SK-N-MC (cell line): ENCODE data around the gene MPPE1.
A peak's percentile ranks its signal among the peaks of the same experiment; 100 is the strongest.
"Not testable (repeated sequence)": the region's sequence is repeated elsewhere in the genome, so short reads cannot be mapped to it uniquely, and the experiment has no call there.

Experiments
- DNase-seq: peaks from one replicate; pipeline ENCODE4 v3.0.0-alpha.2; 2011; ENCODE audit warnings: low read depth, low spot score
- H3K27ac ChIP-seq: fragments of 200-600 bp; sonication (generic); 2 replicates; pipeline ENCODE4 v1.5.1; 2016; ENCODE audit warnings: mixed run types
- H3K36me3 ChIP-seq: fragments of 200-600 bp; sonication (generic); 2 replicates; pipeline ENCODE4 v1.6.1; 2017; ENCODE audit warnings: antibody characterized with exemption, low read length, mixed read lengths; ENCODE audit not compliant: insufficient read depth
- H3K4me3 ChIP-seq: fragments of 200-600 bp; sonication (generic); 2 replicates; pipeline ENCODE4 v1.5.1; 2016
- H3K9ac ChIP-seq: fragments of 200-600 bp; sonication (generic); 2 replicates; pipeline ENCODE4 v1.8.0; 2017; ENCODE audit warnings: mixed run types, mixed read lengths; ENCODE audit not compliant: insufficient read length
- H3K9me3 ChIP-seq: fragments of 200-600 bp; sonication (generic); 2 replicates; pipeline ENCODE4 v1.6.1; 2017; ENCODE audit warnings: low read depth, mild to moderate bottlenecking, antibody characterized with exemption, low read length, moderate library complexity, mixed read lengths
- EZH2 ChIP-seq: fragments of 200-600 bp; sonication (generic); IDR thresholded peaks from one replicate; pipeline ENCODE4 v1.6.1; 2017; ENCODE audit warnings: antibody characterized with exemption
- FOXP2 ChIP-seq: optimal IDR thresholded peaks from 2 replicates; pipeline ENCODE3; 2011; ENCODE audit warnings: mild to moderate bottlenecking, moderate library complexity; ENCODE audit not compliant: insufficient read depth; ENCODE audit errors: extremely low read length, control extremely low read depth
- POLR2AphosphoS5 ChIP-seq: IDR thresholded peaks from 2 replicates; pipeline ENCODE4 v1.6.1; 2012; ENCODE audit warnings: mild to moderate bottlenecking, low read depth, low read length, borderline replicate concordance

MPPE1 gene

DNA sequence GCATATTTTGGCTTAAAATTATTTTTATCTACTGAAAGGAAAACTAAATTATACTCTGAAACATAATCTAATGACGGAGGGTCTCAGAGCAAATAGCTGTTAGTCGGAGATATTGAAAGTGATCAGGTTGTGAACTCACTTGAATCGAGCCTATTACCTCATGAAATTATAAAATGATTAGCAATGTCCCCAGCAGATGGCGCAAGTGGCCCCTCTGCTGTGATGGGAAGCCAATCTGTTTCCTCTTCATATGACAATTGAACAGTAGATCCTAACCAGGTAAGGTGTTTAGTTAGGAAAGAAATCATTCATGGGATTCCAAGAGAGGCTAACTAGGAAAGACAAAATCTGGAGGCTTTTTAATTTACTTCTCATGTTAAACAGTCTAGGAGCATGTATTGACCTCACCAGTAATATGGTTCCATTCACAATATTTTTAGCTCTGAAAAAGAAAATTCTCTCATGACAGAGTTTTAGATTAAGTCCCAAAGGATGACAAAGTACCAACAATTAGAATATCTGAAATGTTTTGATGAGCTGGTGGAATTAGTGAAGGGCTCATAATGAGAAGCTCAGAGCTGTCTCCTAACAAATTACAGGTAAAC is 29.9 kb upstream of the MPPE1 start:
- TF ChIP-seq FOXP2 (no peak), POLR2AphosphoS5 (no peak), EZH2 (no peak)
- Histone ChIP-seq H3K27ac (no peak overlapping the region), H3K4me3 (no peak overlapping the region)

DNA sequence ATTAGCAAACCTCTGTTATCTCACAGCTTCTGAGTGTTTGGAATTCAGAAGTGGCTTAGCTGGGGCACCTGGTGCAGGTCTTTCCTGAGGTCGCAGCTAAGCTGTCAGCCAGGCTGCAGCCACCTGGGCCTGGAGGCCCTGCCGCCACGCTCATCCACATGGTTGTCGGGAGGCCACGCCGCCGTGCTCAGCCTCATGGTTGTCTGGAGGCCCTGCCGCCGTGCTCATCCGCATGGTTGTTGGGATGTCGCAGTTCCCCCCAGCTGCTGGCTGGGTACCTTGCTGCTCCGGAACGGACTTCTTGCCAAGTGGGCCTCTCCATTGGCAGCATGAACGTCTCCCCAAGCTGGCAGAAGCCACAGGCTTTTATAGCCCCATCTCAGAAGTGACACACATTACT is 24.3 kb upstream of the MPPE1 start:
- no peak for TF ChIP-seq POLR2AphosphoS5
- no peak for TF ChIP-seq FOXP2
- TF ChIP-seq EZH2: no peak
- Histone ChIP-seq H3K27ac (no peak overlapping the region), H3K9ac (no peak overlapping the region), H3K36me3 (no peaks in the 10 kb centered on the region), H3K4me3 (no peak overlapping the region), H3K9me3 (no peaks in the 10 kb centered on the region)
- no peak for DNase-seq

More for the DNA sequence above, 29.9 kb upstream of the MPPE1 start:
- DNase-seq: peak; percentile 42
- Histone ChIP-seq H3K9me3 (no peaks in the 10 kb centered on the region), H3K36me3 (no peaks in the 10 kb centered on the region), H3K9ac (no peak overlapping the region)

DNA sequence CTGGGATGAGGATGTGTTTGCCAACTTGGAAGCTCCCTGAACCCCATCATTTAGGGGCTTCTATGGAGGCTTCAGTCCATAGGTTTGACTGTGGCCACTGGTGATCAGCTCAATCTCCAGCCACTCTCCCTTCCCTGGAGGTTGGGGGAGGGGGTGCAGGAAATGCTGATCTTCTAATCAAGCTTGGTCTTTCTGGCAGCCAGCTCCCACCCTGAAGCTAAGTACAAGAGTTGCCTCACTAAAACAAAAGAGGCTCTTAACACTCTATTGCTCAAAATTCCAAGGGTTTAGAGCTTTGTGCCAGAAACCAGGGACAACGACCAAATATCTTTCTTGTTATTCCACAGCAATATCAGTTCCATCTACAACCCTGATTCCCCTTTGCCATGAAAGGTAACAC is 19.4 kb upstream of the MPPE1 start:
- DNase-seq: no peak
- Histone ChIP-seq H3K36me3 (no peaks in the 10 kb centered on the region), H3K9me3 (no peaks in the 10 kb centered on the region), H3K4me3 (no peak overlapping the region), H3K27ac (no peak overlapping the region), H3K9ac (no peak overlapping the region)
- TF ChIP-seq FOXP2: no peak
- TF ChIP-seq POLR2AphosphoS5: no peak
- no peak for TF ChIP-seq EZH2

GRCh38 chr18:11925800-11926481 is 17.8 kb upstream of the MPPE1 start:
- H3K27ac ChIP-seq: no peak overlapping the region
- no peak for DNase-seq
- no peak overlapping the region for H3K9ac ChIP-seq
- H3K36me3 ChIP-seq: no peaks in the 10 kb centered on the region
- no peaks in the 10 kb centered on the region for H3K9me3 ChIP-seq
- no peak overlapping the region for H3K4me3 ChIP-seq
- TF ChIP-seq EZH2 (no peak), POLR2AphosphoS5 (no peak), FOXP2 (no peak)

- TF ChIP-seq POLR2AphosphoS5 (no peak), EZH2 (no peak), FOXP2 (no peak)
- Histone ChIP-seq H3K9ac (no peak overlapping the region), H3K36me3 (no peaks in the 10 kb centered on the region), H3K4me3 (no peak overlapping the region), H3K27ac (no peak overlapping the region), H3K9me3 (no peaks in the 10 kb centered on the region)
- no peak for DNase-seq
Observed at GRCh38 chr18:11923450-11923849, 15.3 kb upstream of the MPPE1 start.

DNA sequence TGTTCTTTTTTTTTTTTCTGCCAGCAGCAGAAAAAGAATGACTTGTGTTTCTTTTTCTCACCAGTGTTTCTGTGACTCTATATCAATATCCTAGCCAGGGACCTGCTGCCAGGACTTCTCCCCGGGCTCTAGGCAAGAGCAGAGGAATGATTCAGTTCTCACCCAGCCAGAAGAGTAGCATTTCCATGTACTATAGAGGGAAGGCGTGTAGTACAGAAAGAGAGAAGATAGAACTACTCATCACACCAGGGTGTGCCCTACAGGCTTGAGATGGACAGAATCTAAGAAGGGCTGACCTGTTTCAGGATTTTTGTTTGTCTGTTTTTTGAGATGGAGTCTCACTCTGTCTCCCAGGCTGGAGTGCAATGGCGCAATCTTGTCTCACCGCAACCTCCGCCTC is 11.4 kb upstream of the MPPE1 start:
- not testable (repeated sequence) for H3K9ac ChIP-seq, H3K36me3 ChIP-seq, DNase-seq, H3K4me3 ChIP-seq, H3K27ac ChIP-seq, H3K9me3 ChIP-seq

DNA sequence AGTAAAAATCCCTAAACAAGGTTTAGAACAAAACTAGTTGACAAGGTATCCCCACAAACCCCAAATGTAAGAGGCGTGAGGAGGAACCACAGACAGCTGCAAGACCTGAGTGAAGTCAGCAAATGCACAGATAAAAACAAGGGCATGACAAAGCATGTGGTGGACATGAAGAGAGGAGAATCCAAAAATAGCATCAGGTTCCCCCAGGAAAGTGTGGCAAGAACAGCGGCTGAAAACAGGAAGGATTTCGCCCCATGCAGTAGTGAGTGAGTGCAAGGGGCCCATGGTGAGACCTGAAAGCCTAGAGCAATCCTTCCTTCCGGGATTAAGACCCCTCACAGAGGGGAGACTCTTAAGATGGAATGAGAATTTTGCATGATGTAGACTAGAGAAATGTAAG is 8.8 kb upstream of the MPPE1 start:
- not testable (repeated sequence) for H3K9me3 ChIP-seq, H3K9ac ChIP-seq, H3K36me3 ChIP-seq, DNase-seq, H3K27ac ChIP-seq, H3K4me3 ChIP-seq

- Histone ChIP-seq H3K27ac (no peak overlapping the region), H3K9ac (no peak overlapping the region)
- TF ChIP-seq FOXP2: no peak
Observed at GRCh38 chr18:11909591-11910026, 1.5 kb upstream of the MPPE1 start.

GRCh38 chr18:11909061-11909455 is 941 bp upstream of the MPPE1 start:
- no peak for DNase-seq
- TF ChIP-seq FOXP2 (no peak), EZH2 (no peak), POLR2AphosphoS5 (no peak)
- no peaks in the 10 kb centered on the region for H3K36me3 ChIP-seq
- no peaks in the 10 kb centered on the region for H3K9me3 ChIP-seq
- no peak overlapping the region for H3K27ac ChIP-seq
- H3K4me3 ChIP-seq: peak overlapping the region; percentile 97
- peak overlapping the region; percentile 86 for H3K9ac ChIP-seq

More at GRCh38 chr18:11909591-11910026, 1.5 kb upstream of the MPPE1 start:
- Histone ChIP-seq H3K9me3 (no peaks in the 10 kb centered on the region), H3K36me3 (no peaks in the 10 kb centered on the region), H3K4me3 (peak overlapping the region; percentile 97; the same call in 1 of the 2 replicates)
- no peak for DNase-seq
